ENCODE data around the gene PLSCR1.

- TF ChIP-seq CTCF (IDR thresholded peaks at IDR 0.05; ENCODE audit: poor library complexity, severe bottlenecking), result no peak
- no peak for TF ChIP-seq POLR2AphosphoS5 (IDR thresholded peaks at IDR 0.05)
- TF ChIP-seq EP300 (conservative IDR thresholded peaks at IDR 0.05; ENCODE audit: poor library complexity, severe bottlenecking), result no peak
- TF ChIP-seq MXI1 (conservative IDR thresholded peaks at IDR 0.05; ENCODE audit: poor library complexity, severe bottlenecking), result no peak
- TF ChIP-seq EZH2 (IDR thresholded peaks at IDR 0.05; ENCODE audit: borderline replicate concordance, insufficient read depth, low read length, poor library complexity, severe bottlenecking), result no peak
Observed at GRCh38 chr3:146593776-146594175, 49.4 kb upstream of the PLSCR1 start.

Measured in neural cell (in vitro differentiated cells).